Breast epithelium (tissue), 4 donors: Measurements from ENCODE around the gene COL9A3. TPM values are rescaled to one million over a fixed set of nuclear protein-coding genes. Genes with fewer than 3 reads are reported as not detected.
A peak's percentile ranks its signal among the peaks of the same experiment; 100 is the strongest.

Experiments used
- DNase-seq, 2 donors: peaks; one replicate each; pipeline ENCODE4 v3.0.0-alpha.2; 2019; ENCODE audit warnings: low spot score in 2 of 2
- H3K27ac ChIP-seq, 2 donors: fragments of 200-600 bp; sonication (generic) in 1 of 2; one replicate each; pipeline ENCODE4 v1.5.1; 2016 to 2019; ENCODE audit warnings: mild to moderate bottlenecking in 1 of 2
- H3K27me3 ChIP-seq, 2 donors: fragments of 200-600 bp; sonication (generic) in 1 of 2; one replicate each; pipeline versions ENCODE4 v1.5.1 to v1.6.0; 2017 to 2019; ENCODE audit warnings: control low read depth in 1 of 2, mild to moderate bottlenecking in 1 of 2
- H3K36me3 ChIP-seq: fragments of 200-600 bp; one replicate; pipeline ENCODE4 v1.5.1; 2019
- H3K4me1 ChIP-seq, 2 donors: fragments of 200-600 bp; sonication (generic); one replicate each; pipeline ENCODE4 v1.5.1; 2016 to 2019; ENCODE audit warnings: control low read depth in 1 of 2
- H3K4me3 ChIP-seq, 3 donors: fragments of 200-600 bp; sonication (generic); 1 replicate in 2 of 3; 2 replicates in 1 of 3; pipeline ENCODE4 v1.5.1; 2016 to 2019; ENCODE audit warnings: mild to moderate bottlenecking in 3 of 3, moderate library complexity in 2 of 3
- H3K9me3 ChIP-seq, 2 donors: fragments of 200-600 bp; sonication (generic) in 1 of 2; one replicate each; pipeline ENCODE4 v1.5.1; 2016 to 2019; ENCODE audit warnings: control low read depth in 1 of 2
- POLR2A ChIP-seq: fragments of 450-650 bp; IDR thresholded peaks from one replicate; pipeline ENCODE4 v1.6.1; 2016; ENCODE audit warnings: antibody characterized with exemption, mild to moderate bottlenecking, moderate library complexity
- POLR2AphosphoS5 ChIP-seq, 3 donors: sonication (generic); formaldehyde crosslinking; IDR thresholded peaks; one replicate each; pipeline ENCODE4 v1.6.1; 2017; ENCODE audit warnings: antibody characterized with exemption in 3 of 3
- intact Hi-C: fragments of 100-400 bp; cut with DNase I; formaldehyde crosslinking; loops from one replicate; pipeline ENCODE4 v1.15.1; 2023; ENCODE audit warnings: low total_unique reads
- total RNA-seq, 3 donors: library from RNA; depleted of rRNA; stranded (reverse); fragments of >200 nt; gene quantifications; one replicate each; pipeline ENCODE4 v1.1.0, GENCODE V29; 2016
- TF ChIP-seq, protein P1 (sequence below), 3 donors: fragments of 450-650 bp; IDR thresholded peaks; one replicate each; pipeline ENCODE4 v1.5.1; 2016 to 2017; ENCODE audit warnings: antibody characterized with exemption in 3 of 3, mild to moderate bottlenecking in 3 of 3, moderate library complexity in 3 of 3

Gene COL9A3
- total RNA-seq, 3 donors from 2014 or later = 0.16 to 10.2 (median 5.0) TPM

DNA sequence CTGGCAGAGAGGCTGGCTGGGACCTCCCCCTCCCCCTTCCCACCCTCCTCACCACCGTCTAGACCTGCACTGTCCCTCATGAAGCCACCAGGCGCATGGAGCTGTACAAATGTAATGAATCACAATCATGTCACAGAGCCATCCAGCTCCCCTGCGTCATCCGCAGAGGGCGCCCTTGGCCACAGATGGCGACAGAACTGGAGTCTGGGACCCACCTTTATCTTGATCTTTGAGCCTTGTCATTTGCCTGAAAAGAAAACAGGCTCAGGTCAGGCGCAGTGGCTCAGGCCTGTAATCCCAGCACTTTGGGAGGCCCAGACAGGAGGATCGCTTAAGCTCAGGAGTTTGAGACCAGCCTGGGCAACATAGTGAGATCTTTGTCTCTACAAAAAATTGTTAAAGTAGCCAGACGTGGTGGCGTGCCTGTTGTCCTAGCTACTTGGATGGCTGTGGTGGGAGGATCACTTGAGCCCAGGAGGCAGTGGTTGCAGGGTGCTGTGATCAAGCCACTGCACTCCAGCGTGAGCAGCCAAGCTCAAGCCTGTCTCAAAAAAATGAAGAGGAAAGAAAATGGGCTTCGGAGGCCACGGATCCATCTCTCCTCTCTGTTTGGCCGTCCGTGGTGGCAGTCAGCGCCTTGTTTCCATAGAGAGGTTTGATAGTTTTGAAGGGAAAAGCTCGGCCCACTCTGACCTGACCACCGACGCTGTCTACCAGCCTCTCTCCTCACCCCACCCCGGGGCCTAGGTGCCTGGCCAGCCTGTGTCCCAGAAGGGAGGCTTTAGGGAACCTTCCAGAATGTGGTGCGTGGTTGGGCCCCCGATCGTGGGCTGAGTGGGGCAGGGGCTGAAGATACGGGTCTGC, 6.2 kb downstream of the COL9A3 start:
- Histone ChIP-seq H3K27me3 (no peaks in the 10 kb centered on the region), H3K4me1 (peaks cover 18 to 21% of the 10 kb centered on the region in 2 donors), H3K4me3 (no peak overlapping the region), H3K27ac (no peak overlapping the region), H3K36me3 (no peaks in the 10 kb centered on the region), H3K9me3 (no peaks in the 10 kb centered on the region)
- TF ChIP-seq, protein P1, sequence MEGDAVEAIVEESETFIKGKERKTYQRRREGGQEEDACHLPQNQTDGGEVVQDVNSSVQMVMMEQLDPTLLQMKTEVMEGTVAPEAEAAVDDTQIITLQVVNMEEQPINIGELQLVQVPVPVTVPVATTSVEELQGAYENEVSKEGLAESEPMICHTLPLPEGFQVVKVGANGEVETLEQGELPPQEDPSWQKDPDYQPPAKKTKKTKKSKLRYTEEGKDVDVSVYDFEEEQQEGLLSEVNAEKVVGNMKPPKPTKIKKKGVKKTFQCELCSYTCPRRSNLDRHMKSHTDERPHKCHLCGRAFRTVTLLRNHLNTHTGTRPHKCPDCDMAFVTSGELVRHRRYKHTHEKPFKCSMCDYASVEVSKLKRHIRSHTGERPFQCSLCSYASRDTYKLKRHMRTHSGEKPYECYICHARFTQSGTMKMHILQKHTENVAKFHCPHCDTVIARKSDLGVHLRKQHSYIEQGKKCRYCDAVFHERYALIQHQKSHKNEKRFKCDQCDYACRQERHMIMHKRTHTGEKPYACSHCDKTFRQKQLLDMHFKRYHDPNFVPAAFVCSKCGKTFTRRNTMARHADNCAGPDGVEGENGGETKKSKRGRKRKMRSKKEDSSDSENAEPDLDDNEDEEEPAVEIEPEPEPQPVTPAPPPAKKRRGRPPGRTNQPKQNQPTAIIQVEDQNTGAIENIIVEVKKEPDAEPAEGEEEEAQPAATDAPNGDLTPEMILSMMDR (IDR thresholded peaks at IDR 0.05) = peak in 1 of 3 donors; percentile 13
- TF ChIP-seq POLR2A (no peak), POLR2AphosphoS5 (IDR thresholded peaks at IDR 0.05) (no peak)
- intact Hi-C loops = no loop called here
- no peak for DNase-seq

DNA sequence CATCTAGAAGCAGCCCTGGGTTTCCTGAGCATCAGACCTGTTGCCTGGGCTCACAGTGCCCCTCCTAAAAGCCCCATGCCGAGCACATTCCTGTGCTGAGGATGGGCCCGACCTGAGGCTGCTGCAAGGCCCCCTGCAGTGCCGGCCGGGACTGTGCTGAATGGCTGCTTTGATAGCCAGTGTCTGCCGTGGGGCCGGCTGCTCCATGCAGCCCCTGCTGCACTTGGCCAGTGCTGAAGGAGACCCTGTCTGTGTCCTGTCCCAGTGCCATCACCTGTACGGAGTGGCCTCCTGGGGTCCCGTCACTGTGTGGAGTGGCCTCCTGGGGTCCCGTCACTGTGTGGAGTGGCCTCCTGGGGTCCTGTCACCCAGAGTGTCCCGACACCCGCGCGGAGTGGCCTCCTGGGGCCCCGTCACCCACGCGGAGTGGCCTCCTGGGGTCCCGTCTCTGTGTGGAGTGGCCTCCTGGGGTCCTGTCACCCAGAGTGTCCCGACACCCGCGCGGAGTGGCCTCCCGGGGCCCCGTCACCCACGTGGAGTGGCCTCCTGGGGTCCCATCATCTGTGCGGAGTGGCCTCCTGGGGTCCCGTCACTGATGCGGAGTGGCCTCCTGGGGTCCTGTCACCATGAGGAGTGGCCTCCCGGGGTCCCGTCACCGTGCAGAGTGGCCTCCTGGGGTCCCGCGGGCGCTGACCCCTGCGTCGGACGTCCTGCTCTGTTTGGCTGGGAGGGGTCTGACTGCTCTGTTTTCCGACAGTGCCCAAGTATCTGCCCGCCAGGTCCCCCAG, 7.0 kb downstream of the COL9A3 start:
- peaks cover 10 to 12% of the 10 kb centered on the region in 2 donors for H3K4me1 ChIP-seq
- H3K4me3 ChIP-seq = peak overlapping the region in 1 of 3 donors; percentile 69
- DNase-seq = no peak
- H3K27me3 ChIP-seq = no peaks in the 10 kb centered on the region
- intact Hi-C loops = no loop called here
- H3K36me3 ChIP-seq = no peaks in the 10 kb centered on the region
- TF ChIP-seq POLR2AphosphoS5 (IDR thresholded peaks at IDR 0.05) (no peak), POLR2A (no peak)
- TF ChIP-seq, protein P1 (IDR thresholded peaks at IDR 0.05) = no peak
- no peaks in the 10 kb centered on the region for H3K9me3 ChIP-seq
- H3K27ac ChIP-seq = peak overlapping the region in 1 of 2 donors; percentile 78

DNA sequence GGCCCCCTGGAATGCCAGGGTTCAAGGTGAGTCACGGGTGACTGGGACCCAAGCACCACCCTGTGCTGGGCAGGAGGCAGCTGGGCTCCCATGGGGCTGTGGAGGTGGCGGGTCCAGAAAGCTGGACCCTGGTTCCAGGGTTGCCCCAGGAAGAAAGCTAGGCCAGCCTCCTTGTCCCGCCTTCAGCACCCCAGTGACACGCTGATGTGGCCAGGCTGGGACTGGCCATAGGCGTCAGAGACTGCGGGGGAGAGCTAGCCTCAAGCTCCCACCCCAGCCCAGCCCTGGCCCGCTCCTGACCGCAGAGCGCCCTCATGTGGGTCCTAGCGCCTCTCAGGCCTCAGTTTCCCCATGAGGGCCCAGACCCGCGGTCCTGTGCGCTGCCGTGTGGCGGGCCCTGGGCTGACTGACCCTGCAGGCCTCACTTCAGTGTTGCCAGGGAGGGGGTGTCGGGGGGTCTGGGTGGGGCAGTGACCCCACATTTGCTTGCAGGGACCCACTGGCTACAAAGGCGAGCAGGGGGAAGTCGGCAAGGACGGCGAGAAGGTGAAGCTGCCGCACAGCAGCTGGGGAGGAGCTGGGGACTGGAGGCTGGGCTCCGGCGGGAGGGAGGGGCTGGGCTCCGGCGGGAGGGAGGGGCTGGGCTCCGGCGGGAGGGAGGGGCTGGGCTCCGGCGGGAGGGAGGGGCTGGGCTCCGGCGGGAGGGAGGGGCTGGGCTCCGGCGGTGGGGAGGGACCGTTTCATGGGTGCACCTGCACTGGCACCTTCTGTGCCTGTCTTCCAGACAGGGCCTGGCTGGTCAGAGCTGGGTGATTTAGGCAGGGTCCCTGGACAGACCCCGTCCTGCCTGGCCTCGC, 7.9 kb downstream of the COL9A3 start:
- Histone ChIP-seq H3K27ac (peak overlapping the region; percentile 73 to 78), H3K36me3 (no peaks in the 10 kb centered on the region), H3K4me3 (peak overlapping the region in 2 of 3 donors; percentile 53 to 69)

DNA sequence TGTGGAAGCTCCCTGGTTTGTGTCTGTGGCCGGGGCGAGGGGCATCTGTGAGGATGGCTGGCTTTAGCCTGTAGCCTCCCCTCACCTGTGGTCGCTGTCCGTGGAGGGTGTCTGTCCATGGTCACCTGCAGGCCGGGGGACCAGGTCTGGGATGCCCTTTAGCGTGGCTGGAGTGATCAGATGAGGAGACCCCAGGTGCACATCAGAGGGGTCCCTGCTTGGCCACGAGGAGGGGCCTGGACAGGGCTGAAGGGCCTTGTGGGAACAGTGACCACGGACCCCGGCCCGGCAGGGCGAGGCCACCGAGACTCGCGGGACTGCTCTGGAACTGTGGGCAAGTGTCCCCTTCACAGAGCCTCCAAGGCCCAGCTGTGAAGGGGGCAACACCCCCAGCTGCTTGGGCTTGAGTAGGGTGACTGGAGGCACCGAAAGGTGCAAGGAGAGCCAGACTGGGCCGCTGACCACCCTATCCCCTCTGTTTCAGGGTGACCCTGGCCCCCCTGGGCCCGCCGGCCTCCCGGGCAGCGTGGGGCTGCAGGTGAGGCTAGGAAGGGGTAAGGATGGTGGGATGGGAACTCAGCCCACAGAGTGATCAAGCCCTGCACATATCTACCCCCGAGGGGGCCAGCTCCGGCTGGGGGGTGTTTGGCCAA, 8.6 kb downstream of the COL9A3 start:
- TF ChIP-seq, protein P1 (IDR thresholded peaks at IDR 0.05) = no peak
- TF ChIP-seq POLR2AphosphoS5 (IDR thresholded peaks at IDR 0.05) (no peak), POLR2A (no peak)
- Histone ChIP-seq H3K9me3 (no peaks in the 10 kb centered on the region), H3K27me3 (no peaks in the 10 kb centered on the region), H3K4me1 (peaks cover 5 to 8% of the 10 kb centered on the region in 2 donors), H3K4me3 (peak overlapping the region in 2 of 3 donors; percentile 53 to 69), H3K27ac (peak overlapping the region; percentile 29 to 78), H3K36me3 (no peaks in the 10 kb centered on the region)
- intact Hi-C loops = no loop called here
- no peak for DNase-seq

More for the DNA sequence above, 7.9 kb downstream of the COL9A3 start:
- peaks cover 5 to 8% of the 10 kb centered on the region in 2 donors for H3K4me1 ChIP-seq
- peak in 1 of 2 donors; percentile 64 for DNase-seq
- TF ChIP-seq POLR2AphosphoS5 (IDR thresholded peaks at IDR 0.05) = no peak
- no peak for TF ChIP-seq POLR2A
- TF ChIP-seq, protein P1 (IDR thresholded peaks at IDR 0.05) = no peak
- H3K27me3 ChIP-seq = no peaks in the 10 kb centered on the region
- intact Hi-C loops = no loop called here
- H3K9me3 ChIP-seq = no peaks in the 10 kb centered on the region
